ENCODE measurements around the gene TCF21. TPM values are rescaled to one million over a fixed set of nuclear protein-coding genes. Genes with fewer than 3 reads are reported as not detected.

The TCF21 gene
- total RNA-seq, 4 donors from 2014 or later: 1.5 to 9.1 (median 4.7) TPM

- no peak for TF ChIP-seq POLR2A (IDR thresholded peaks at IDR 0.05)
- TF ChIP-seq CTCF (IDR thresholded peaks at IDR 0.05): no peak
- intact Hi-C loops (cut with DNase I; ENCODE audit: low total_unique reads): no loop called here
- no peak overlapping the region for H3K4me3 ChIP-seq
- DNase-seq: no peak
- H3K27ac ChIP-seq: no peak overlapping the region
- no peaks in the 10 kb centered on the region for H3K36me3 ChIP-seq
- H3K27me3 ChIP-seq: no peaks in the 10 kb centered on the region
- peaks cover 0 to 7% of the 10 kb centered on the region in 2 donors for H3K9me3 ChIP-seq
- H3K4me1 ChIP-seq: no peaks in the 10 kb centered on the region
Observed at GRCh38 chr6:133863228-133863627, 25.7 kb upstream of the TCF21 start.

GRCh38 chr6:133865680-133866079, 23.2 kb upstream of the TCF21 start:
- H3K4me1 ChIP-seq: no peaks in the 10 kb centered on the region
- H3K27ac ChIP-seq: no peak overlapping the region
- H3K27me3 ChIP-seq: no peaks in the 10 kb centered on the region
- peaks cover 0 to 3% of the 10 kb centered on the region in 2 donors for H3K9me3 ChIP-seq
- TF ChIP-seq CTCF (IDR thresholded peaks at IDR 0.05) (no peak), POLR2A (IDR thresholded peaks at IDR 0.05) (no peak)
- no peak for DNase-seq
- no peaks in the 10 kb centered on the region for H3K36me3 ChIP-seq
- intact Hi-C loops (cut with DNase I; ENCODE audit: low total_unique reads): no loop called here
- H3K4me3 ChIP-seq: no peak overlapping the region

GRCh38 chr6:133871131-133871530, 17.8 kb upstream of the TCF21 start:
- intact Hi-C loops (cut with DNase I; ENCODE audit: low total_unique reads): no loop called here
- no peak for TF ChIP-seq POLR2A (IDR thresholded peaks at IDR 0.05)
- TF ChIP-seq CTCF (IDR thresholded peaks at IDR 0.05): no peak

GRCh38 chr6:133873538-133873937, 15.4 kb upstream of the TCF21 start:
- DNase-seq: no peak
- intact Hi-C loops (cut with DNase I; ENCODE audit: low total_unique reads): no loop called here
- Histone ChIP-seq H3K27me3 (no peaks in the 10 kb centered on the region), H3K36me3 (no peaks in the 10 kb centered on the region), H3K9me3 (no peaks in the 10 kb centered on the region), H3K4me1 (no peaks in the 10 kb centered on the region), H3K27ac (no peak overlapping the region), H3K4me3 (no peak overlapping the region)
- TF ChIP-seq CTCF (IDR thresholded peaks at IDR 0.05) (no peak), POLR2A (IDR thresholded peaks at IDR 0.05) (no peak)

More at GRCh38 chr6:133871131-133871530, 17.8 kb upstream of the TCF21 start:
- no peak overlapping the region for H3K4me3 ChIP-seq
- H3K27me3 ChIP-seq: no peaks in the 10 kb centered on the region
- DNase-seq: no peak
- H3K4me1 ChIP-seq: no peaks in the 10 kb centered on the region
- no peaks in the 10 kb centered on the region for H3K9me3 ChIP-seq
- no peaks in the 10 kb centered on the region for H3K36me3 ChIP-seq
- no peak overlapping the region for H3K27ac ChIP-seq

GRCh38 chr6:133877116-133877515, 11.8 kb upstream of the TCF21 start:
- Histone ChIP-seq H3K36me3 (no peaks in the 10 kb centered on the region), H3K4me1 (no peaks in the 10 kb centered on the region), H3K27me3 (no peaks in the 10 kb centered on the region), H3K9me3 (no peaks in the 10 kb centered on the region), H3K27ac (no peak overlapping the region), H3K4me3 (no peak overlapping the region)
- intact Hi-C loops (cut with DNase I; ENCODE audit: low total_unique reads): no loop called here
- no peak for DNase-seq
- no peak for TF ChIP-seq POLR2A (IDR thresholded peaks at IDR 0.05)
- no peak for TF ChIP-seq CTCF (IDR thresholded peaks at IDR 0.05)
